DMS79 (cell line): ENCODE data around the gene CACNA1S.

Source experiments
- DNase-seq: peaks from one replicate; lab custom pipeline; 2025; lab: John Stamatoyannopoulos, UW

Gene CACNA1S

DNA sequence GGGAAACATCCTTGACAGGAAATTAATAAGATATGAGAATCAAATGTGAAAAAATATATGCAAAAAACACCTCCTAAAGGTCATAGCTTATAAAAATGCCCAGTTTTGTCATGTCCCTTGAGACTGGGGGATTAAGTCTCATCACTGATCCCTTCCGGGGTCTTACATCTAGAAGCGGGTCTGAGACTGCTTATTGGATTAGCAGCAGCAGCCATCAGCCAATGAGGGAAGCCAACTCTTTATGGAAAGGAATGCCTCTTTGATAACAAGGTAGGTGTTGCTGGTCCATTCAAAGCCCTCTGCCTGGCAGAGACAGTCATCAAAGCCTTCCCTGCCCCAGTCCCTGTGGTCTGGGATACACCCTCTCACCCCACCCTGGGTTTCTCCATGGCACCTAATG lies 3.9 kb upstream of the CACNA1S start:
- DNase-seq = no peak

DNA sequence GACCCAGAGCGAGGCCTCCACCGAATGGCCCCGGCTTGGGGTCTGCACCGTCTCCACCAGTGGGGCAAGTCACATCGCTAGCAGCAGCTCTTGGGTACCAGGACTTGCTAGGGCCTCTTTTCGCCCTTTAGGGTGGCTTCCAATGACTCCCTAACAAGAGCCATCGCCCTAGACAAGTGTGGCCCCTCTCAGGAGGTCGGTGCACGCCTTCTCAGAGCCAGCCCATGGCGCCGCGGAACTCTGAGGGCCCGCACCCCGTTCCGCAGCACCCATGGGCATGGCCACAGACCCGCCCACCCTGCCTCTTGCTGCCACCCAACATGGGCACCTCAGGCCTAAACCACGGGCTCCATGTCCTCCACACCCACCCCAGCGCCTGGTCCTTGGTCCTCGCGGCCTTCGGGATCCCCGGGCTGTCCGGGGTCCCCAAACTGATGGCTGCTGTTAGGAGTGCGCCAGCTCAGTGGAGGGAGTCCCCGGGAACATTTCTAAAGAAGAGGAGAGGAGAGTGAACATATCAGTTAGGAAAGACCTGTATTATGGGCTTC lies 3.2 kb upstream of the CACNA1S start:
- no peak for DNase-seq

DNA sequence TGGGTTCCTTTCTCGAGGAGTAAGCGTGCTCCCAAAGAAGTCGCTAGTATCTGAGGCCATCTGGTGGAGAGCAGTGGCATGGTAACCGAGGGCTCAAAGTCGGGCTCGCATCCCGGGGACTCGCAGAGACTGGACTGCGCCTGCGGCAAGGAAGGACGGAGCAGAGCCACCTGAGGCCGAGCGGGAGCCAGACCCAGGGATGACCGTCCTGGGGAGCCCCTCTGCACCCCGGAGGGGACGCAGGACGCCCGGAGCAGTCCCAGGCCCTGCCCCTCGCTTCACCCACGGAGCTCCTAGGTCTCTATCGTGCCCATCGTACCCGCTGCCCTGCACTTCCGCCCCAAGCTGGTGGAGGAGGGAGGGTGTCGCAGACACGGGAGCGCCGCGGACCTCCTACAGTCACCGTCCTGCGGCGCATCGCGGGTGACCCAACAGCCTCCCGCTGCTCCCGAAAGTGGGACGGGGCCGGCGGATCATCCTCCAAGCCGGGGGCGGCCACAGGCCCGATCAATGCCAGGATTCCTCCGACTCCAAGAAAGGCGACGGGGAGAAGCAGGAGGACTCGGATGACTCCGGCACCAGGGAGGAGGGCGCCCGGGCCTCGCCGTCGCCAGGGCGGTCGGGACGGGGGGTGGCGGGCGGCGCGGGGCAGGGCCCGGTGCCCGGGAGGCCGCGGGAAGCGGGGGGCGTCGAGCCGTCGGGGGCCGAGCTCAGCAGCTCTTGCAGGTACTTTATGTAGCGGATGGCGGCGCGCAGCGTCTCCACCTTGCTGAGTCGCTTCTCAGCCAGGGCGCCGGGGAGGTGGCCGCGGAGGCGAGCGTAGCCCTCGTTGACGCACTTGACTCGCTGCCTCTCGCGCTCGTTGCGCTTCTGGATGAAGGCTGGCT lies 2.3 kb upstream of the CACNA1S start:
- DNase-seq = peak; percentile 96

DNA sequence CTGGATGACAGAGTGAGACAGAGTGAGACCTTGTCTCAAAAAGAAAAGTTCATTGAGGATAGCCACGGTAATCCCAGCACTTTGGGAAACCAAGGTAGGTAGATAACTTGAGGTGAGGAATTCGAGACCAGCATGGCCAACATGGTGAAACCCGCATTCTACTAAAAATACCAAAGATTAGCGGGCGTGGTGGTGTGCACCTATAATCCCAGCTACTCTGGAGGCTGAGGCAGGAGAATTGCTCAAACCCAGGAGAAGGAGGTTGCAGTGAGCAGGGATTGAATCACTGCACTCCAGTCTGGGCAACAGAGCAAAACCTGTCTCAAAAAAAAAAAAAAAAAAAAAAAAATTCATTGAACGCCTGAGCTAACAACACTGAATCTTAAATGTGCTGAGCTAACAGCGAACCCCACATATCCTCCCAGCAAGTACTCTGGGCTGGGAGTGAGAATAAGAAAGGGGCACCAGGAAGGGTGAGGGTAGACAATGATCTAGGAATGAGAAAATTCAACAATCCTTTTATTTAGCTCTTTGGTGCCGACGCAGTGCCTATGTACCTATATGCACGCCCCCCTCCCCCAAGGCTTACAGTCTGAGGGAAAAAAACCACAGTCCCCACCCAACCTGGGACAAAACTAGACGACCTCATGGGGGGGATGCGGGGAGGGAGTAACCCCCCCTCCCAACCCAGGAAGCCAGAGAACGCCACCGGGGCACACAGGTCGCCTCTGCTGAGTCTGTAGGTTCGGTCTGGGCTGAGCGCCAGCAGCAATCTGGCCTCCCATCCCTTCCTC lies 1.4 kb upstream of the CACNA1S start:
- no peak for DNase-seq

DNA sequence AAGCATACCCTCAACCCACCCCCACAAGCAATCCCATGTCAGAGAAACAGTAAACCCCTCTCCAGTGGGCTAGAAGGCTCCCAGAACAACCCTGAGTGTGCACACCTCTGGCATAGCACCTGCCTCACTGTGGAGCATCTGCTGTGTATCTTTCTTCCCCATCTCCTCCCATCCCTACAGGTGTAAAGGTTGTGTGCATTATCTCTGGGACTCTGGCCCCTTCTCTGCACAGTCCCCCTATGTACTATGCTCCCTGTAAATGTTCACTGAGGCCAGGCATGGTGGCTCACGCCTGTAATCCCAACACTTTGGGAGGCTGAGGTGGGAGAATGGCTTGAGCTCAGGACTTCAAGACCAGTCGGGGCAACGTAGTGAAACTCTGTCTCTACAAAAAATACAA lies 700 bp upstream of the CACNA1S start:
- no peak for DNase-seq

DNA sequence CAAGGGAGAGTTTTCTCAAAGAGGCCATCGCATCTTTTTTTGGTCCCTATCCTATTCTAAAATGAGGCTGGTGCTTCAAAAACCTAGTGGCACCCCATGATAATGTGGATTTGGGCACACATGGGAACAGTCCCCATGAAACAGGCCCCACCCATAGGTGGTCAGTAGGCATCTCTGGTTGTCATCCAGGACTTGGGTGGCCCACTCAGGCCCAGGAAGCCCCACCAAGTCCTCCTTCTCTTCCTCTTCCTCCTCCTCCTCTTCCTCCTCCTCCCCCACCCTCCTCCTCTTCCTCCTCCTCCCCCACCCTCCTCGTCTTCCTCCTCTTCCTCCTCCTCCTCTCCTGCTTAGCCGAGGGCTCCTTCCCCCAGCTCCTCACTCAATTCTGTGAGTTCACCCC lies 554 bp downstream of the CACNA1S start:
- no peak for DNase-seq

DNA sequence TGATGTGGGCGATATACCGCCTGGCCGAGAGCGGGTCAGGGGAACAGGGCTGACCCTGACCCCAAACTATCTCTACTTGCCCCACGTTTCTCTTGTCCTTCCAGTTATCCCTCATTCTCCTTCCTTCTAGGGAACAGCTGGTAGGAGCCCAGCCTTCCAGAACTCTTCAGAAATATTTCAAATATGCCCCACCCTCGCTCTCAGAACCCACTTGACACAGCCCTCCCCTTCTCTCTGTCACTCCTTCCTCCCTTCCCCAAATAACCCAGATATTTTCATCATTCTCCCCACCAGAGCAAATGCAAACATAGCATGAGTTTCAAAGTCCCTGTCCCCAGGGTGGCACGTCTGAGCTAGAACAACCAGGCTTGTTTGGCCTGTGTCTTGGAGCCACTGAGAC lies 1.1 kb downstream of the CACNA1S start:
- no peak for DNase-seq

DNA sequence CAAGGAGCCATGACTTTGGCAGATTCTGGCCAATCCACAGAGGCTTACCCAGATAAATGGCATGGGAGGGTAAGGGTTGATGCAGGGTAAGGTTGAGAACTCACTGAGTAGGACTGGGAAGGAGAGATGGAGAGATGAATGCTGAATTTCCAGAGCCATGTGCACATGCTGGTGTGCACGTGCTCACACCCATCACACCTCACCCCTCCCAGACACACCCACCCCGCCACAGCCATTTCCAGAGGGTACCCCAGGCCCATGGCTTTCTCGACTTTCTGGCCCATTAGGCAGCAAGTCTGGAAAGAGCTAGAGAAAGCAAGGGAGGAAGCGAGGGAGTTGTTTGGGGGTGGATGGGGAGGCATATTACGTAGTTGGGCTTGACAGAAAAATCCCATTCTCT lies 1.6 kb downstream of the CACNA1S start:
- DNase-seq = no peak

DNA sequence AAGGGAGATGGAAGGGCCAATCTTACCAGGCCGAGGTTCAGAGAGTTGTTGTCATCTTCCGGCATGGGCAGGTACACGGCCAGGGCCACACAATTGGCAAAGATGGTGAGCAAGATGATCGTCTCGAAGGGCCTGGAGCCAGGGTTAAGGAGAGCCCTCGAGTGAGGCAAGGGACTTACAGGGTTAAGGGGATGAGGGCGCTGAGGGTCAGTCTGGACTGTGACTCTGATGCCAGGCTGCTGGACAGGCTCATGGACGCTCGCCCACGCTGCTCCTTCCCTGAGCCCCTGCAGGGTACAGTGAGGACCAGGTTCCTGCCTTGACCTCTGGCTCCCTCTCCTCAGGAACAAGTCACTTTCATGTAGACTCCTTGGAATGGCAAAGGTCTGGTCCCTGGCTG lies 2.1 kb downstream of the CACNA1S start:
- DNase-seq = no peak

DNA sequence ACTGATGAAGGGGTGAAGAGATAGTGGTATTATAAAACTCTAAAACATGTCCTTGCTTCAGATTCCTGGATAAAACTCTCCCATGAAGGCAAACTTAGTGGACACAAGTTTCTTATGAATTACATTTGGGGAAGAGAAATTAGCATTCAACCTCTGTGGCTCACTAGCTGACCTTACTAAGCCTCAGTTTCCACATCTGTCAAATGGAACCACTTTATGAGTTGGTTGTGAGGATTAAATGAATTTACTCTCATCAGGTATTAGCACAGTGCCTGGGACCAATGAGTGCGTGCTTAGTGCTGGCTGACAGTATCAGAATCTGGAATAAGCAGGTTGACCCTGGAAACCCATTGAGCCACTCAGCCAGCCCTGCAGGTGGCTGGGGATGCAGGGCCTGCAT lies 2.6 kb downstream of the CACNA1S start:
- no peak for DNase-seq

DNA sequence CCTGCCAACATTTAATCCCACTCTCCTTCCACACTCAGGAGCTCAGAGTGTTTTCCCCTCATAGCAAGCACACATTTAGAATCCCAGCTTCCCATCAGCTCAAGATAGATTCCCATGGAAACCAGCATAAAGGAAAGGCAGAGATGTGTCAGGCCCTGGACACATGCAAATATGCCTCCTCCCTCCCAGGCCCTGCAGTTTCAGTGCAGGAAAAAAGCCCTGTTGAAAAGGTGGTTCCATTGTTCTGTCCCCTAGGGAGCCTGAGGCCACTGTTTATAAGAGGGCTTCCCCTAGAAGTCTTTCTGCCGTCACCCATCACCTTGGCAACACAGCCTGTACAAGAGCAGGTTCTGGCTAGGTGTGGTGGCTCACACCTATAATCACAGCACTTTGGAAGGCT lies 3.6 kb downstream of the CACNA1S start:
- DNase-seq = peak; percentile 65

DNA sequence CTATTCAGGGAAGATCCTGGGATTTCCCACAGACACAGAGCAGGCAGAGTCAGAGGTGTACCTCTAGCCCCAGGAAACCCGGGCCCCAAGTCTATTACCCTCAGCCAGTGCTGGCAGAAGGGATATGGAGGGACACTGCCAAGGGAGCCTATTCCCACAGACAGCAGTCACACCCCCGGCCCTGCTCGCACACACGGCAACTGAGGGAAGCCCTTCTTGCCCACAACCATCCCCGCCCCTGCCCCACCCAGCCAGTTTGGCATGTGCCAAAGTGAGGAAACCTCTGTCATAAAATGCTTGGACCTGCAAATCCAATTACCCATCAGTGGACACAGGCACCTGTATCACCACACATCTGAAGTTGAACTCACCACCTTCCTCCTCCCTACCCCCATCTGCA lies 6.5 kb downstream of the CACNA1S start:
- no peak for DNase-seq

DNA sequence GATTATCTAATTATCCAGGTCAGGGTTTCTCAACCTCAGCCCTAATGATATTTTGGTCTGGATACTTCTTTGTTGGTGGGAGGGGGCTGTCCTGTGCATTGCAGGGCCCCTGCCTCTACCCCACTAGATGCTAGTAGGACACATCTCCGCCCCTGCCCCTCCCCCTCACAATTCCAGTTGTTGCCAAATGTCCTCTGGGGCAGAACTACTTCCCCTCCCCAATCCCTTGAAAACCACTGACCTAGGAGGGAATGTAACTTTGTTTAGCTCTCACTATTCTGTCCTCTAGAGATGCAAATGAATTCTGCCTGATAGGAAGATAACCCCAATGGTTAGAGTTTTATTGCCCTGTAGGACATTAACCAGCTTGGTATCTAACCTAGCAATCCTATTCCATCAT lies 8.1 kb downstream of the CACNA1S start:
- DNase-seq = no peak

DNA sequence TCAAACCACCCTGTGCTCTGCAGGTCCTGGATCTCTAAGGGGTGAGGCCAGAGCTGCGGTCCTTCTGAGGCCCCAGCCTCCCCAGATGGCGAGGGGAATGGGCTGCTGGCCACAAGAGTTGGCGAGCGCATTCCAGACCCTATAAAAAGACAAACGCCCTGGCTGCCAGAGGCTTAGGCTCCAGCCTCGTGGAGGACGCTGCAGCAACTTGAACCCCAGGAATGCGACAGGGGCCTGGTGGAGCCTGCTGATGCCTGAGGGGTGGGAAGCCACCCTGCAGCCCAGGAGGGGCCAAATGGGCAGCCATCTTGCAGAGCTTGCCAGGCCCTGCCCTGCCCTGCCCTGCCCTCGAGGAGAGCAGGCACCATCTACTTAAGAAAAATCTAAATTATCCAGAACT lies 8.6 kb downstream of the CACNA1S start:
- no peak for DNase-seq

DNA sequence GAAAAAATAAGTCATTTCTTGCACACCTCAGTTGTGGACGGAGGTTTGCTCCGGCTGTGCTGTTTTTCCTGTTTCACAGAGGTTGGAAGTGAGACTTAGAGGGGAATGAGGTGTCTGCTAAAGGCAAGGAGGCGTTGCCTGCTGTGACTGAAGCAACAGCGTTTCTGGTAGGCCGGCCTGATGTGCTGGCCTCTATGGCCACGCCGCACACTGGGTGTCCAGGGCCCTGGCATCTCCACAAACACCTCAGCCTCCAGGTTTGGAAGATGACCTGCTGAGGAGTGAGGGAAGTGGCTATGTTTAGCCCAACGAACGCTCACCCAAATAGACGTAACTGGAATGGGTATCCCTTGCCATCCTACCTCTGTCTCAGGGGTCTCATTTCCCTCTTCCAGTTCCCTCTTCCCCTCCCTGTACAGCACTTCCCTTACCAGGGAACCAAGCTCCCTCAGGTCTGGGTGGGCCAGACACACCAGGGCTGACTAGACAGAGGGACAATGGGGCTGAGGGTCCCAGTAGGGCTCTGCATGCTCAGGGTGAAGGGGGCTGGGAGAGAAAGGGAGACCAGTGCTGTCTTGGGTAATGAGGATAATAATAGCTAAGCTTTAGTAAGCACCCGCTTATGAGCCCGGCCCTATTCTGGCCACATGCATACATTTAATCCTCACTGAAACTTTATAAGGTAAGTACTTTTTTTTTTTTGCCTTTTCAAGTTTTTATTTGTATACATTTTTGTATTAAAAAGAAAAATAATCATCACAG lies 11.9 kb downstream of the CACNA1S start:
- no peak for DNase-seq

DNA sequence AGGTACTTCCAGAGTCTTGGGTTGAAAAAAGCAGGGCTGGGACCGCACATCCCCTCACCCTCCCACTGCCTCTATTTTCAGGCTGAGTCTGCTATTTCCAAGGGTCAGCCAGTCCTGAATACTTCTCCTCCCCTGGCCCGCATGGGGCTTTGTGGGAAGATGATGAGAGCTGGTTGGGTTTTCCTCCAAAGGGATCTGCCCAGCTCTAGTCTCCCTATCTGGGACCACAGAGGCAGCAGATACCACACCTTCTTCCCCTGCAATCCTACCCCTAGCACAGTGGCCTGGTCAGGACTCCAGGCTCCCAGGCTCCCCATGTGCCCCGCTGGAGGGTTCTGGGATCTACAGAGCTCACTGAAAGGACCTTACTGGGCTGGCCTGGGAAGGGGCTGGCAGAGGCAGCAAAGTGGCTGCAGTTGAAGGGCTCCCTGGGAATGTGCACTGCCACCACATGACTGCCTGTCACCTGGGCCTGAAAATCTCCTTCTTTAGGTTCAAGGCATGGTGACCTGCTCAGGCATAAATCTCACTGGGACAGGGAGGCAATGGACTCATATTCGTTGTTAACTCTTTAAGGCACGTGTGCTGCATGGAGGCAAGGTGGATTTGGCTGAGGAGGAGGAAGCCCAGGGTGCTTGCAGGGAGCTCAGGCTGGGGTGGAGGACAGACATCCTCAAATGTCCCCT lies 13.1 kb downstream of the CACNA1S start:
- no peak for DNase-seq

DNA sequence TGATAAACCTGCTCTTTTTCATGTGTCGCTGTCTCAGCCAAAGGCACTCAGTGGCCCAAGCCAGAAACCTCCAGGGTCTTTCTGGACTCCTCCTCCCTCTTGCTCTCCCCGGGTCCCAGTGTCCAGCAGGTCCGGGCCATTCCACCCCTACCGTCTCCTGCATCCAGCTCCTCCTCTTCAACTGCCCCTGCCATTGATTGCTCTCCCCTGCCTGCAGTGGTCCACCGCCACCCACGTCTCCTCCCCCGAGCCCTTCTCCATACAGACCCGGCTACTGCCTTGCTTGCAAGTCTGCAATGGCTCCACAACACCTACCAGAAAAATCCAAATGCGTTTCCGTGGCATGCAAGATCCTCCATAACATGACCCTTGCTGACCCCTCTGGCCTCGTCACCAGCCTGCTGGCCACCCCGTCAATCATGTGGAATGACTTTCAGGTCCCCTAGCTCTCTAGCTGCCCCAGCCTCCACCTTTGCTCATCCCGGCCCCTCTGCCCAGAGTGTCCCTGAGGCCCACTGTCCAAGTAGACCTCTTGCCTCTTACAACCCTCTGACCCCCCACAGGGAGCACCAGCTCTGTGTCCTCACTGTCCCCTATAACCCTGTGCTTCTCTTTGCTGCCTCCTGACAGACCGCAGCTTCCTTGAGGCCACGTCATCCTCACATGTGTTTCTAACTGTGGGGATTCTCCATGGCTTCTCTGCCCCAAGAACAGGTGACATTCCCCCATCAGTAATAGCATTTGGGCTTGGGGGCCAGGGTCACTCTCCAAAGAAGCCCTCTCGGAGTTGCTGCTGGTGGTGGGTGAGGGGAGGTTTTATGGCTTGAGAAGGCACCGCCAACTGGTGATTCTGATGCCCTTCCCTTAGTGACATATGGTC lies 15.0 kb downstream of the CACNA1S start:
- no peak for DNase-seq

DNA sequence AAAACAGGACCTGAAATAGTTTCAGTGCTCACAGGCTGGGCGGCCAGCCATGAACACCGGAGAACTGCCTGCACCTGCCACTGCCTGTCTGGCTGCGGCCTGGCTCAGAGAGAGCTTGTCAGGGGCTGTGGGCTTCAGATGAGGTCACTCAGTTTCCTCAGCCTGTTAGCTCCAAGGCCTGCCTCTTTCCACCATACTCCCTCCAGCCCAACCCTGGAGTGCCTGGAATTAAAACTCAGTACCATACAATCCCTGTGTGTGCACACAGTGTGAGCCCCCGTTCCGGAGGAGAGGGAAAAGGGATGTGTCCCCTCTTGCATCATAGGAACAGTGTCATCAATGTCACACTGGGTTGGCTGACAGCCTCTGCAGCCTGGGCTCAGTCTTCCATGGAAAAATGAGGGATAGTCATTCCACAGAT lies 16.2 kb downstream of the CACNA1S start:
- peak; percentile 6 for DNase-seq

DNA sequence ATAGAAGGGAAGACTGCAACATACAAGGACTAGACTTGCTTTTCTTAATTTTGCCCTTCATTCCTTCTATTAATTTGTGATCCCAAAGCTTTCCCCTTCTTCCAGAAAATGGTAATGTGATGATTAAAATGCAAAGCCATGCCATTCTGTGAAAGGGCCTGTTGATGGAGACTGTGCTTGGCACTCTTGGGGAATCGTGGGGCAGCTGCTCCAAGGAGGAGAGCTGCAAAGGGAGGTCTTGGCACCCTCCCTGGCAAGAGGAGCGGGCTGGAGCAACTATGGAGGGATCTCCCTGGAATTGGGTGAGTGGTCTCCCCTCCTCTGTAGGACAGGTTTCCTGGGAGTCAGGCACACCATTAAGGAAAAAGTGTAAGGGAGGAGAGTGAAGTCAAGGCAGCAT lies 16.6 kb downstream of the CACNA1S start:
- DNase-seq = no peak

DNA sequence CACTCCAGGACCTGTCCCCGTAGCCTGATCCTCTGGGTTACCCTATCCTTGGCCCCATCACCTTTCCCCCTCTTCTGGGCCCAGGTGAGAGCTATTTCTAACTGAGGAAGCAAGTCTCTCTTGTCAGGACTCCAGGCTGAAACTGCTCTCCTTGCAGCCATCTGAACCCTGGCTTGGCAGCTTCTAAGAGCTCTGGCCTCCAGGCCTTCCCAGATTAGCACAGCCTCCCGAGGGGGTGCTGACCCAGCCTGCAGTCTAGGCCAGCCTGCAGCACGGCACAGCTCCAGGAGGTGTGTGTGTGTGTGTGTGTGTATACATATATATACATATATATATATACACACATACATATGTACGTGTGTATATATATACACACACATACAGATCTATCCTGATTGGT lies 17.4 kb downstream of the CACNA1S start:
- DNase-seq = no peak

DNA sequence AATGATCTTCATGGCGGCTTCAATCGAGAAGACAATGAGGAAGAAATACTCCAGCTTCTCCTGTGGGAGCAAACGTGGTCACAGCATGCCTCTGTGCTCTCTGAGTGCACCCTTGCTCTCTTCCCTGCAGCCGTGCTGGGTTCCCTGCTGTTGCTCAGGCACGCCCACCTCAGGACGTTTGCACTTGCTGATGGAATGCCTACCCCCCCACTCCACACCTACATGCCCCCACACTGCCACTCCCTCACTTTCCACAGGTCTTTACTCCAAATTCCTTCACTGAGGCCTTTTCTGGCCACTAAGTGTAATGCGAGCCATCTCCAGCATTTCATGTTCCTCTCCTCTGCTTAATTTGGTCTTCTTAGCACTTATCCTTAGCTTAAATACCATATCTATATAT lies 18.3 kb downstream of the CACNA1S start:
- no peak for DNase-seq
